Prostate gland (tissue), 2 donors: Measurements from ENCODE around the gene ODF4.

Source experiments
- POLR2AphosphoS5 ChIP-seq: sonication (generic); formaldehyde crosslinking; IDR thresholded peaks from one replicate; pipeline ENCODE4 v1.6.1; 2017; ENCODE audit warnings: antibody characterized with exemption
- TF ChIP-seq, protein P1 (sequence below), 4 experiments: fragments of 200-600 bp in 2 of 4; fragments of 450-650 bp in 2 of 4; sonication (generic) in 2 of 4; IDR thresholded peaks; 1 replicate in 3 of 4; 2 replicates in 1 of 4; pipeline ENCODE4 v1.5.1; 2016 to 2019; ENCODE audit warnings: antibody characterized with exemption in 4 of 4, mild to moderate bottlenecking in 2 of 4, moderate library complexity in 2 of 4

DNA sequence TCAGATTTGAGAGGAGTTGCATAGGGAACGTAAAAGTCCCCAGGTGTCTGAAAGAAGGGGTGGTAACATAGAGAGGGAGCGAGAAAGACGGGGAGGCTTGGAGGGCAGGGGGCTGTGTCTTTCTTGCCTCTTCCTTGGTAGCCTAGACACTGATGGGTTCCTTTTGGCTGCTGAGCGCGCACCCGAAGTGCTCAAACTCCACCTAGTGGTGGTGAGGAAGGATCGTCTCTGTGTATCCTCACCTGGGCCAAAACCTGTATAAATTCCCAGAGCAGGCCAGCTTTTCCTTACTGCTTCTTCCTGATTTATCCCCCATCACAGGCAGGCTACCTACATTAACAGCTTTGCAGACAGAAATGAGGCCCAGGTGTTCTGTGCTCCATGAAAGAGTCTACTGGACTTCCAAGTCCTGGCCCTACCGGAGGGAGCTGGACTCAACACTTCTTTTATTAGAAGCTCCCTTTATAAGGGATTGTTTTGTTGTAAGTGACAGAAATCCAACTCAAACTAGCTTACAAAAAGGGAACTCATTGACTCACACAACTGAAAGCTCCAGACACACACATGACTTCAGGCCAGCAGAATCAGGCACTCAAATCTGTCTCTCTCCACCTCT is 38.9 kb upstream of the ODF4 start:
- peak; percentile 70 for TF ChIP-seq POLR2AphosphoS5
- TF ChIP-seq, protein P1, sequence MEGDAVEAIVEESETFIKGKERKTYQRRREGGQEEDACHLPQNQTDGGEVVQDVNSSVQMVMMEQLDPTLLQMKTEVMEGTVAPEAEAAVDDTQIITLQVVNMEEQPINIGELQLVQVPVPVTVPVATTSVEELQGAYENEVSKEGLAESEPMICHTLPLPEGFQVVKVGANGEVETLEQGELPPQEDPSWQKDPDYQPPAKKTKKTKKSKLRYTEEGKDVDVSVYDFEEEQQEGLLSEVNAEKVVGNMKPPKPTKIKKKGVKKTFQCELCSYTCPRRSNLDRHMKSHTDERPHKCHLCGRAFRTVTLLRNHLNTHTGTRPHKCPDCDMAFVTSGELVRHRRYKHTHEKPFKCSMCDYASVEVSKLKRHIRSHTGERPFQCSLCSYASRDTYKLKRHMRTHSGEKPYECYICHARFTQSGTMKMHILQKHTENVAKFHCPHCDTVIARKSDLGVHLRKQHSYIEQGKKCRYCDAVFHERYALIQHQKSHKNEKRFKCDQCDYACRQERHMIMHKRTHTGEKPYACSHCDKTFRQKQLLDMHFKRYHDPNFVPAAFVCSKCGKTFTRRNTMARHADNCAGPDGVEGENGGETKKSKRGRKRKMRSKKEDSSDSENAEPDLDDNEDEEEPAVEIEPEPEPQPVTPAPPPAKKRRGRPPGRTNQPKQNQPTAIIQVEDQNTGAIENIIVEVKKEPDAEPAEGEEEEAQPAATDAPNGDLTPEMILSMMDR (IDR thresholded peaks at IDR 0.05), result peak; percentile 73 to 89 (median 85)
